Vagina (tissue), 2 donors: ENCODE results near the gene TMCC2. TPM values are rescaled to one million over a fixed set of nuclear protein-coding genes. Genes with fewer than 3 reads are reported as not detected.

Experiments used
- DNase-seq, 2 donors: peaks; one replicate each; pipeline ENCODE4 v3.0.0-alpha.2; 2017; ENCODE audit errors: extremely low spot score in 2 of 2
- H3K27ac ChIP-seq: fragments of 200-600 bp; sonication (generic); one replicate; pipeline ENCODE4 v1.5.1; 2019
- H3K27me3 ChIP-seq: fragments of 200-600 bp; sonication (generic); one replicate; pipeline ENCODE4 v1.5.1; 2019
- H3K36me3 ChIP-seq, 2 donors: fragments of 200-600 bp; sonication (generic); one replicate each; pipeline ENCODE4 v1.5.1; 2017 to 2019
- H3K4me1 ChIP-seq: fragments of 200-600 bp; sonication (generic); one replicate; pipeline ENCODE4 v1.5.1; 2019
- H3K4me3 ChIP-seq, 2 donors: fragments of 200-600 bp; sonication (generic); 1 replicate in 1 of 2; 2 replicates in 1 of 2; pipeline ENCODE4 v1.5.1; 2016 to 2019
- H3K9me3 ChIP-seq: fragments of 200-600 bp; sonication (generic); one replicate; pipeline ENCODE4 v1.5.1; 2019
- POLR2A ChIP-seq, 2 donors: fragments of 450-650 bp; IDR thresholded peaks; one replicate each; pipeline ENCODE4 v1.6.1; 2017; ENCODE audit warnings: antibody characterized with exemption in 2 of 2, mild to moderate bottlenecking in 2 of 2, moderate library complexity in 2 of 2
- POLR2AphosphoS5 ChIP-seq, 2 donors: sonication (generic); formaldehyde crosslinking; IDR thresholded peaks; one replicate each; pipeline ENCODE4 v1.9.0; 2017; ENCODE audit warnings: antibody characterized with exemption in 2 of 2, mild to moderate bottlenecking in 2 of 2, low read depth in 1 of 2; ENCODE audit not compliant: insufficient read depth in 1 of 2
- intact Hi-C: fragments of 100-400 bp; cut with DNase I; formaldehyde crosslinking; loops from one replicate; pipeline ENCODE4 v1.15.1; 2023
- total RNA-seq: library from RNA; depleted of rRNA; stranded (reverse); fragments of >200 nt; gene quantifications from one replicate; pipeline ENCODE4 v1.2.3, GENCODE V29; 2016
- TF ChIP-seq, protein P1 (sequence below), 3 experiments: fragments of 450-650 bp in 2 of 3; fragments of 200-600 bp in 1 of 3; sonication (generic) in 1 of 3; IDR thresholded peaks; one replicate each; pipeline ENCODE4 v1.5.1; 2017 to 2019; ENCODE audit warnings: antibody characterized with exemption in 3 of 3, mild to moderate bottlenecking in 2 of 3, moderate library complexity in 2 of 3

Gene TMCC2
- total RNA-seq, 1 donor from 2014 or later, result 4.9 TPM

GRCh38 chr1:205263580-205264190 is 35.9 kb downstream of the TMCC2 start:
- H3K4me1 ChIP-seq, result peaks cover 37% of the 10 kb centered on the region
- no peaks in the 10 kb centered on the region for H3K36me3 ChIP-seq
- H3K27ac ChIP-seq, result no peak overlapping the region
- TF ChIP-seq, protein P1, sequence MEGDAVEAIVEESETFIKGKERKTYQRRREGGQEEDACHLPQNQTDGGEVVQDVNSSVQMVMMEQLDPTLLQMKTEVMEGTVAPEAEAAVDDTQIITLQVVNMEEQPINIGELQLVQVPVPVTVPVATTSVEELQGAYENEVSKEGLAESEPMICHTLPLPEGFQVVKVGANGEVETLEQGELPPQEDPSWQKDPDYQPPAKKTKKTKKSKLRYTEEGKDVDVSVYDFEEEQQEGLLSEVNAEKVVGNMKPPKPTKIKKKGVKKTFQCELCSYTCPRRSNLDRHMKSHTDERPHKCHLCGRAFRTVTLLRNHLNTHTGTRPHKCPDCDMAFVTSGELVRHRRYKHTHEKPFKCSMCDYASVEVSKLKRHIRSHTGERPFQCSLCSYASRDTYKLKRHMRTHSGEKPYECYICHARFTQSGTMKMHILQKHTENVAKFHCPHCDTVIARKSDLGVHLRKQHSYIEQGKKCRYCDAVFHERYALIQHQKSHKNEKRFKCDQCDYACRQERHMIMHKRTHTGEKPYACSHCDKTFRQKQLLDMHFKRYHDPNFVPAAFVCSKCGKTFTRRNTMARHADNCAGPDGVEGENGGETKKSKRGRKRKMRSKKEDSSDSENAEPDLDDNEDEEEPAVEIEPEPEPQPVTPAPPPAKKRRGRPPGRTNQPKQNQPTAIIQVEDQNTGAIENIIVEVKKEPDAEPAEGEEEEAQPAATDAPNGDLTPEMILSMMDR (IDR thresholded peaks at IDR 0.05), result no peak
- TF ChIP-seq POLR2A (IDR thresholded peaks at IDR 0.05) (no peak), POLR2AphosphoS5 (IDR thresholded peaks at IDR 0.05; ENCODE audit: insufficient read depth in 1 of 2, low read depth in 1 of 2) (no peak)
- no peaks in the 10 kb centered on the region for H3K9me3 ChIP-seq
- intact Hi-C loops, result no loop called here
- no peaks in the 10 kb centered on the region for H3K27me3 ChIP-seq
- H3K4me3 ChIP-seq, result no peak overlapping the region
- no peak for DNase-seq

DNA sequence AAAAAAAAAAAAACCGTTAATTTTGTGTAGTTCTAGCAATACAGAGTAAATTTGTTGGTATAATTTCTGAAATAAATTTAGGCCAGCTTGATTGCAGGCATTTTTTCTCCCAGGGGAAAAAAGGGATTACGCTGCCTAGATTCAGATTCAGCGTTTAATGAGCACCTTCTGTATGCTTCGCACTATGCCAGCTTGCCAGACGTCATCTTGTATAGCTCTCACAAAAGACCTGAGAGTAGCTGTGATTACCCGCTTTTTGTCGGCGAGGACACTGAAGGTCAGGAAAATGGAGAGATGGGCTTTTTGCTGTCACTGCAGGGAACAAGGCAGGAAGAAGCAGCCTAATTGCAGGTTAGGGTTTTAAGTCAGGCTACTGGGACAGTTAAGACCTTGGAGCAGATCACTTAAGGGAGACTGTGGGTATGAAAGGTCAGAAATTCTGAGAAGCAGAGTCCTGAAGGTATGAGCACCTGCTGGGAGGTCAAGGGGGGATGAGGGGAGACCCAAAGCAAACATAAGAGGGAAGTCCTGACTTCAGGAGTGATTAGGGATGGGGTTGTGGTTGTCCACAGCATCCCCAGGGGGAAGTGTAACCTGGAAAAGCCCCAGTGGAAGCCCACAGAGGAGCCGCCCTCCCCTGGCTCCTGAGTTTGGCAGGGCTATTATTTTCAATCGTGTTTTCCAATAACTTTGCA is 39.0 kb downstream of the TMCC2 start:
- intact Hi-C loops, result no loop called here
- no peak for TF ChIP-seq POLR2AphosphoS5 (IDR thresholded peaks at IDR 0.05; ENCODE audit: insufficient read depth in 1 of 2, low read depth in 1 of 2)
- TF ChIP-seq, protein P1 (IDR thresholded peaks at IDR 0.05), result no peak
- TF ChIP-seq POLR2A (IDR thresholded peaks at IDR 0.05), result no peak
- peak overlapping the region; percentile 55 for H3K27ac ChIP-seq
- no peaks in the 10 kb centered on the region for H3K9me3 ChIP-seq
- DNase-seq, result no peak
- H3K4me1 ChIP-seq, result peaks cover 41% of the 10 kb centered on the region
- no peaks in the 10 kb centered on the region for H3K36me3 ChIP-seq
- H3K4me3 ChIP-seq, result no peak overlapping the region
- no peaks in the 10 kb centered on the region for H3K27me3 ChIP-seq

DNA sequence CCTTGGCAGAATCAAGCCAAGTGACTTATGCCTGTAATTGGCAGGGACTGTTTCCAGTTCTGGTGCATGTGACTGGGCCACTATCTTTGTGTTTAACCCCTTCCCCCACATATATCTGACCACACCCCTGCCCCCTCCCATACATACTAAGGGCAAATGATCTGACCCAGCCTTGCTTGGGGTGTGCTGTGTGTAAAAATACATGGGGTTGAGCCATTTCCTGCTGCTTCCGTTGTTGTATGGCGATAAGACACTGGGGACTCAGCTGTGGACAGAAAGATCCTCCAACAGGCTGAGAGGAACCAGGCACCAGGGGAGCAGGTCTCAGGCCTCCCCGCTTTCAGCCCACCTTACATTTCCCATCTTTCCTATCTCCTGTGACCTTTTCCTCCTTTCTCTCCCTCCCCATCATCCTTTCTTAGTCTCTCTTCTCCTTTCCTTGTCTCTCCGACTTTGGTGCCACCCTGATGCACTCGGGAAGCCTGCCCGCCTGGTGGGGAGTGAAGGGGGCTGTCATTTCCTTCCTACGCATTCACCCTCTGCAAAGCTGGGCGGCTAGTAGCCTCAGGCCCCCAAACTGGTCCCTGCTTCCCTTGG is 39.7 kb downstream of the TMCC2 start:
- TF ChIP-seq POLR2A (IDR thresholded peaks at IDR 0.05) (no peak), POLR2AphosphoS5 (IDR thresholded peaks at IDR 0.05; ENCODE audit: insufficient read depth in 1 of 2, low read depth in 1 of 2) (no peak)
- TF ChIP-seq, protein P1 (IDR thresholded peaks at IDR 0.05), result no peak
- H3K4me3 ChIP-seq, result no peak overlapping the region
- no peaks in the 10 kb centered on the region for H3K9me3 ChIP-seq
- no peak overlapping the region for H3K27ac ChIP-seq
- intact Hi-C loops, result no loop called here
- peaks cover 38% of the 10 kb centered on the region for H3K4me1 ChIP-seq
- no peaks in the 10 kb centered on the region for H3K27me3 ChIP-seq
- DNase-seq, result no peak
- no peaks in the 10 kb centered on the region for H3K36me3 ChIP-seq

- H3K4me3 ChIP-seq, result no peak overlapping the region
- no peaks in the 10 kb centered on the region for H3K9me3 ChIP-seq
- intact Hi-C loops, result no loop called here
- H3K27me3 ChIP-seq, result no peaks in the 10 kb centered on the region
- no peak for DNase-seq
- no peaks in the 10 kb centered on the region for H3K36me3 ChIP-seq
- no peak overlapping the region for H3K27ac ChIP-seq
- peaks cover 32% of the 10 kb centered on the region for H3K4me1 ChIP-seq
- TF ChIP-seq POLR2AphosphoS5 (IDR thresholded peaks at IDR 0.05; ENCODE audit: insufficient read depth in 1 of 2, low read depth in 1 of 2) (no peak), POLR2A (IDR thresholded peaks at IDR 0.05) (no peak)
- TF ChIP-seq, protein P1 (IDR thresholded peaks at IDR 0.05), result no peak
Measured at GRCh38 chr1:205268846-205269680, 41.3 kb downstream of the TMCC2 start.
